GM19025 (cell line): ENCODE measurements around the gene LRRC4.

ENCODE experiments used
- ATAC-seq: cut with Tn5 transposase; IDR thresholded peaks from one replicate; pipeline ENCODE4 v1.9.1; 2021; ENCODE audit warnings: mild to moderate bottlenecking, low read depth, moderate library complexity; ENCODE audit not compliant: unreplicated experiment

LRRC4 gene

DNA sequence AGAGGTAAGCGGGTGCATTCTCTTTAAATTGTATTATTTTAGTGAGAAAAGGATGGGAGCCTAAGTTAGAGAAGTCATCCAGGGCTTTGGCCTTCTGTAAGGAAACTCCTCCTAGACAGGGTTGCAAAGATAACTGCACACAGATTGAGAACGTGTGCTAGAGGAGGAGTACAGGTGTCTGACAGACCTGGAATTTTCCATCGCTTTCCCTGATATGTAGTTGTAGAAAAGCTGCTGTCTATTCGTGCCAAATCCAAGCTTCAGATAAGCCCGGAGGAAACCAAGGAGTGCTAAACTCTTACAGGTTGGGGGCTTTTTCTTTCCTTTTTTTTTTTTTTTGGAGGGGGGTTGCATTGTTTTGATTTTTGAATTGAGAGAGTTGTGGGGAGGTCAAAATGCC, 23.1 kb downstream of the LRRC4 start:
- ATAC-seq, result no peak

DNA sequence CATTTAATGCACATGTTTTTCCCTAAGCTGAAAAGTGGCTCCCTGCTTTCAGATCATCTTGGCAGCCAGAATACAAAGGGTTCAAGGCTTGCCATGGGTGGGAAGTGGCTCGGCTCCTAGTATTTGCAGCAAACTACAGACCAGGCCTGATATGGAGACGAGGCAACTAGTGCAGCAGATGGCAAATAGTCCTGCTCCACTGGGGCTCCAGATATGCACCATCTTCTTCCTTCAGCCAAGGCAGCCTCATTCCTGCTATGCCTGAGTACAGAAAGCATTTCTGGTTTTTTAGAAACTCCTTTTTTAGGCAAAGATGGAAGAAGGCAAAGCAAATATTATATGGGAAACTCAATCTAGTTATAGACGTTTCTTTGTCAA, 23.9 kb downstream of the LRRC4 start:
- no peak for ATAC-seq

DNA sequence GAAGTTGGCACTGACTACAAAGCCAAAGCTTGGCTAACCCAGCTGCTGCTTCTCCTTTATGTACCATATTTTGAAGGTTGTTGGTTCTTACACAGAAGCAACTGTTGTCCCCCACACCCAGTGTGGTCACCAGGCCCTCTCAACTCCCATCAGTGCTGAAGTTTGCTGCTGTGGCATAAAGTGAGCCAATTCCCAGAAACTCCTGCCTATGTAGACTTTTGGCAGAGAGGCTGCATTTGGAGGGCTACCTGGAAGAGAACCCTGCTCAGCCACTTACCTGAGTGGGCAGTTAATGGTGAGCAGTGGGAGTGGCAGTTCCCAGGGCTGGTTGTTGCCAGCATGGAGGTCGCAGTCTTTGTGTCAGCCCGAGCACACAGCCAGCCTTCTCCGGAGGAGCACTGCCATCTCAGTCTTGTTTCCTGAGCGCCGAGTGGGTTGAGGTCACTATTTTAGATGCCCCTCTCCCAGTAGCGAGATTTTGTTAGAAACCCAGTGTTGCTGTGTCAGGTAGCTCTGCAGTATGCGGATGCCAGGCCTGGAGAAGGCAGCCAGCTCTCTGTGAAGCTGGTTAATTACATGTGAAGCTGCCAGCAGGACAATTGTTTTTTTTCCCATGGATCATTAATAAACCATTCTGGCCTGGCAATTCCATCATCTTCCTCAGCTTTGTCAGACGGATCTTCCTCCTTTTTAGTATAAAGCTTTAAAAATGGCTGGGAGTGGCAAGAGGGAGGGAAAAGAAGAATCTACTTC, 24.5 kb downstream of the LRRC4 start:
- ATAC-seq, result no peak

DNA sequence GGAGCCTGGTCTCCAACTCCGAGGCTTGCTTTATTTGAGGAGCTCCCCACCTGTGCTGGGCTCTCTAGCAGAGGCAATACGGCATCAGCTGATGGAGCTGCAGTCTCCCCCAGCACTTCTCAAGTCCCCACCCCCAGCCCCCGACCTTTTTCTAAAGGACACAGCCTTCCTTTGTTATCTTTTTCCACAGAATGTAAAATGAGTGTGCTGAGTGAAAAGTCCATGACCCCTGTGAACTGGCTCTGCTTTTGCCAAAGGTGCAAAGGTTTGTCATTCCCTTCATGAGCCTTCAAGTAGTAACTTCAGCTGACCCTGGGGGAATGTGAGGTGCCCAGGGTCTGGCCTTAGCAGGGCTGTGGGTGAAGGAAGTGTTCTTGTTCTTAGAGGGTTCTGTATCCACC, 25.5 kb downstream of the LRRC4 start:
- no peak for ATAC-seq

DNA sequence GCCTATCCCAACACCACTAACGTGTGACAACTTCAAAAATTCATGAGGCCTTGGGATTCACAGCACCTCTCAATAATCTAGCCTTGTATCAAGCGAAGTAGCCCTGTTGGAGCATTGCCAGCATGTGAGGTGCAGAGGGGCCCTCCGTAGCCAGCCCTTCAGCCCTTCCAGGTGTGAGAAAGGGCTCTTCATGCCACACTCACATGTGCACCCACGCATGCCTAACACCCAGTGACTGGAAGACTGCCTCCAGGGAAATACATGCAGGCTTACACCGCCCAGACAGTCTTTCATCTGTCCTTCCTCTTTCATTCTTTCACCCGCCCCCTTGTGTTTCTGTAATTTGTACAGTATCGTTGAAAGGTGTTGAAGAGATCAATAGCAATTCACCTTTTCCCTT, 26.1 kb downstream of the LRRC4 start:
- ATAC-seq, result no peak

DNA sequence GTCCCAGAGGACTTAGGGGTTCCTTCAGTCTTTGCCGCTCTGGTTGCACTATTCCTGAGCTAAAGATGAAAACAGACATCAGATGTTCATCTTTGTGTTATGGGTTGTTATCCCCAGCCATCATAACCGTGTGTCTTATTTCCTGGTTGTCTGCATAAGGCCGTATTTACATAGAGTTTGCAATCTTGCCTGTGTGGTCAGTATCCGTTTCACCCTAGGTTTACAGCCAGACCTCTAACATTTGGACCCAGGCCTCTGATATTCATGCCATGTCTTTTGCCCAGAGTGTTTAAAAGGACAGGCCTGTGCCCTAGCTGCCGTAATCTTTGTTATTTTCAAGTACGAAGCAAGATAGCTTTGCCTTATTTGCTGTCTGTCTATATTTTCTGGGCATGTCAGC, 26.6 kb downstream of the LRRC4 start:
- ATAC-seq, result no peak

DNA sequence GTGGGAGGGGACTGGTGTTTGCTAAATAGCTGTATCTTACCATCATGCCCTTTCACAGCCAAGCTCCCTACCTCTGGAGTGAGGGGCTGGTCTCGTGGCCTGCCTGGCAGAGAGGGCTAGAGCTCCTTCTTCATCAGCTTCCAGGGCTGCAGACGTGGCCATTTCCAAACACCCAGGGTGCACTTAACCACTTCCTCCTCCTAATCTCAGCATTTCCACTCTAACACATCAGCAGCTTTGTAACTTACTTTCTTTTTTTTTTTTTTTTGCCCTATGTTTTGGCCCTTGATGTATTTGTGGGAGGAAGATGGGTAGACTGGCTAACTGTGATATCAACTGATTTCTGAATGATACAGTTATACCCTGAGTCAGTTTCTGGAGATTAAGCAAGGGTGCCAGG, 27.4 kb downstream of the LRRC4 start:
- no peak for ATAC-seq

DNA sequence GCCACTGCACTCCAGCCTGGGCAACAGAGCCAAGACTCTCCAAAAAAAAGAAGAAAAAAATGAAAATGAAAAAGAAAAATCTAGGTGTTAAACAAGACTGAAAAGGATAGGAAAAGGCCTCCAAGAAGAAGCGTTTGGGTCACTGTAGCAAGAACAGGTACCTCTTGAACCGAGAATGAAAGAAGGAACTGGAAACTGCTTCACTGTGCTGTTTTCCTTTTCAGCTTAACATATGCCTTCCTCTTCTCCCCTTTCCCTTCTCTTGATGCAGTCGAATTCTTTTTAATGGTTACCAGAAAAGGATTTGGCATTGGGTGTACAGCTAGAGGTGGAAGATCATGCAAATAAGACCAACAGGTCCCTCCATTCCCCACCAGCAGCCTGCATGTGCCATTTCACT, 28.1 kb downstream of the LRRC4 start:
- peak; percentile 41 for ATAC-seq

DNA sequence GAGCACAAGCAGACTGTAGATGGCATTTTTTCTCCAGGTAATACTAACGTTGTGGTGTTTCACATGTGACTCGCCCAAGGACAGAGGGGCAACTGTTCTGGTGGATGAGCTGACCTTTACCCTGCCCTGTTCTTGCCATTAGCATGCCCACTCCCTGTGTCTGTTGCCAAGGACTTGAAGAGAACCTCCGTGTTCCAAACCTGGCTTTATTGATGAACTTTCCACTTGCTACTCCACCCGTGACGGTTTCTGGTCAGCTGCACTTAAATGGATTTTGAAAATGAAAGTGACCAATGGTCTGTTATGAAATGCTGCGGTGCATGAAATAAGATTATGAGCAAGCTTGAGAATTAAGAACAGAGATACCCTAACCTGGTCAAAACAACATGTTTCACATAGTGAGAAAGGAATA, 30.4 kb downstream of the LRRC4 start:
- no peak for ATAC-seq

DNA sequence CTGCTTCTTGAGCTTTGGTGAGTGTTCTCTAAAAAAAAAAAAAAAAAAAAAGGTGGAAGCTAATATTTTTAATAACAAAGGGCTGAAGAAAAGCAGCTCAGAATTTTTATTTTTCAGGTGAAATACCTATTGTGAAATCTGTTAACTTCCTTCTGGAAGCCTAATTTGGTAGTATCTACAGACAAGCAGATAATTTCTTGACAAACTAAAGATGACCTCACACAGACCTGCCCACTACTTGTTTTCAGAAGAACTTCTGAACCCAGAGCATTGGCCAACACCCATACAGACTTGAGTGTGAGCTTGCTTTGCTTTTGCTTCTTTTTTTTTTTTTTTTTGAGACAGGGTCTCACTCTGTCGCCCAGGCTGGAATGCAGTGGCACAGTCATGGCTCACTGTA, 31.2 kb downstream of the LRRC4 start:
- ATAC-seq, result no peak

DNA sequence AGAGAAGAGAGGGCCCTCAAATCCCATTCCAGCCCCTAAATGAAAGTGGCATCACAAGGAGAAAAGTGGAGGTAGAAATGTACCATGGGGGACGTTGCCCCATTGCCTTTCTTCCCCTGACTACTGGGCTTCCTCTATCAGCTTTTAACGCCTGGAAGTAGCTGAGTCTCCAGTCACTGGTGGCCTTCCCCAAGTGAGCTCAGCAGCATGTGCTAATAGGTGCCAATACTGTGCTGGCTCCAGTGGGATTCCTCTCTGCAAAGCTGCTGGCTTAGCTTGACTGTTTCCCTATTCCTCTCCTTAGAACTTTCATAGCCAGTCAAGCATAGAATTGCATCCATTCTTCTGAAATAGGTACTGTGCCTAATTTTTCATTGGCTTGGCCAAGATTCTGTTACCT, 32.6 kb downstream of the LRRC4 start:
- no peak for ATAC-seq

DNA sequence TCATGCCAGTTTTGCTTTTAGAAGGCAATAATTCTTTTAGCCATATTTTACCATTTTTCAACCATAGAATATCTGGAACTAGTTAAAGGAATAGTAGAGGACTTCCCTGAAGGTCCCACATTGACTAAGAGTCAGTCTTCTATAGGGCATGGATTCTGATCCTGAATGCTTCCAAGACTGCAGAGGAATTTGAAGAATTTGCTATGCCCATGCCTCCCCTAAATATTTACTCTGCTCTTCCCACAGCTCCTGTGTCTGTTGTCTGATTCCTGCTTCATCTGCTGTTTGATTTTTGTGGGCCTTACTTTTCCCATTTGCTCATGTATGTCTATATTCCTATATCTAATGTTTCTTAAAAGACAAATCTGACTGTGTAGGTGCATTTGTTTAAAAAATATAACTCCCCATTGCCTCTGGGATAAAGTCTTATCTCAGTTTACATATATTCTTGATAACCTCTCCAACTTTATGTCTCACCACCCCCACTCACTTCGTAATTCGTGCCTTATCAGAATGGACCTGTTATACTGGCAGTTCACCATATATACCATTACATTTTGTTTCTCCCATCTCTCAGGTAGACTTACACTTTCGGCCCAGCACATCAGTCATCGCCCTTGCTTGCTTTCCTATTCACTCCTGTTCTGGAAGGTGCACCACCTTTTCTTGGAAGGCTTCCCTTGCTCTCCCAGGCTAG, 33.9 kb downstream of the LRRC4 start:
- ATAC-seq, result no peak

DNA sequence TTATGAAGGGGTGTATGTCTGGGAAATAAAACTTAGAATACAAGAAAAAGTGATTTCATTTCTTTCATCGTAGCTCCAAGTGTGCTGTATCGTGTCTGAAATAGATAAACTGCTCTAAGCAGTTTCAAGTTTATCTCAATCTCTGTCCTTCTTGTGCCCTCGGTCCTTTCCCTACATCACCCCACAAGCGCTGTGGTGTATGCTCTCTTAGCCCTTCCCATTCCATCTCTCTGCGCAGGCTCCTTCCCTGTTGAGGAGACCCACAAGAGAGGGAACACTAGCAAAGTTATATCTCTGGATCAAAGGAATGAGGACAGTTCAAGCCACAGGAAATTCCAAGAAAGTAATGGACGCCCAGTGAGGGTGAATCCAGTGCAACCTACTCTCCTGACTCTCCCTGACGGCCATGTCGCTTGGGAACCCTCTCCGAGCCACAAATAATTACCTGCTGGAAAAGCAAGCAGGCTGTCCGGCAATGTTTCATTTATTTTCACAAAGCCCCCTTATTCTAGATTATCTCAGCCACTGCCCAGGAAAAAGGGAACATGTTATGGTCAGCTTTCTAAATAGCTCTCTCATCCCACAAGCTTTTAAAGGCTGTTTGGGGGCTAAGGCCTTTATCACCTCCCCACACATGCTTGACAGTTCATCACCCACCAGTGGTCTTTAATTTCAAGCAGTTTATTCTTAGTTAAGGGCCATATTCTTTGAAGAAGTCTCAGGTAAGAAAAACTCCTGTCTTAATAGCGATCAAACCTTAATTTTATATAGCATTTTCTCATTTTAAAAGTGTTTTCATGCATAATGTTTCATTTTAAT, 34.8 kb downstream of the LRRC4 start:
- ATAC-seq, result no peak

DNA sequence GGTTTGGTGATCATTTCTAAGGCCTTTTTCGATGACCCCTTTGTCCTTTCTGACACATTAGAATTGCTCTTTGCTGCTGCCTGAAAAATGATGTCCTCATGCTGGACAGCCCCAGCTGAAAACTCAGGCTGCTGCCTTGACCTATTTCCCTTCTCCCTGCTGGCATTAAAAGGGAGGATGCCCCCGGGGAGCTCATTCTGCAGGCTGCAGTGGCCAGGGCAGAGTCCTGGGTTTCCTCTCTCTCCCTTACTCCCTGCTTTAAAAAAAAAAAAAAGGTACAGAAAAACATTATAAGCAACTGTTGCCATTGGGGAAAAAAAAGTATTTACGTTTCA, 35.4 kb downstream of the LRRC4 start:
- ATAC-seq, result no peak

DNA sequence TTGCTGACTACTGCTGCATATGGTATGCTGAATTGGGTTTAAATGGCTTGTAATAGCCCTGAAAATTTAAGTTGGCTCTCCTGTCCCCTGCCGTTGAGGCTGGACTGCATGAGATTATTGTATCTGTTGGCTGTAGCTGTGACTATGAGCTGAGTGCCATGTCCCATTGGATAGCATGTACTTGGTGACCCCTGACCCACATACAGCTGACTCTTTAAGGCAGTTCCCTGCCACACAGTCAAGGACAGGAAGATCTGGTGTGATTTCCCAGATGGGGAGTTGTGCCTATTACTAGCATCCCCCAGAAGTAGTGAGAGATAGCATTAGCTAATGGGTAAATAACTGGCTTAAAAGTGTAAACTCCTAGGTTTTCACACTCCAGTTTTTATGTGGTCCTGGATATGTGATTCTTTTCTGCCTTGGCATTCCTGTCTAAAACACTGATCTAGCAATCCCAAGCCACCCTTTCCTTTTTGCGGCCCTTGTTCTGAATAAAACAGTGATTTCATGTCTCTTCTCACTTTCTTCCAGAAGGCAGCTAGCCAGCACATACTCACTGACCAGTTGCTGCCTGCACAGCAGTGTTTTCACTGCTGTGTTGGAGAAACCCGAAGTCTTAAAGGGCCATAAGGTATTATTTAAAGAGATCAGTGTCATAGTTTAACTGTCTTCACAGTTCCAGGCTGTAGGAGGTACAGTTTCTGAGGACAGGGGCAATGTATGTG, 35.9 kb downstream of the LRRC4 start:
- no peak for ATAC-seq

DNA sequence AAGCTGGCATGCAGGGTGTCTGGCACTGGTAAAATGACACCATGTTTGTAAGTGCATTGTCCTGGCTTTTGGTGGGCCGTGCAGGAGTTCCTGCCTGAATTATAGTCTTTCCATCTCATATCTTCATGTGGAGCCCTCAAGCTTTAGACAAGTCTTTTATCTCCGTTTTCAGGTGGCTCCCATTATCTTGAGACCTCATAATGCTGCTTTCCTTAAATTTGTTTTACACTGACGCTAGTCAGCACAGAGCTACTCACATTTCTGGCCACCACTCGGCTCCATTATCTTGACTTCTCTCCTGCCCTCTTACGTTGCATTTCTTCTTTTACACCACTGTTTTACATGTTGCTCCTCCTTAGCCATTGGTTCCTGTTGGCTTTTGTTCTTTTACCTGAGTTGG, 37.2 kb downstream of the LRRC4 start:
- no peak for ATAC-seq

DNA sequence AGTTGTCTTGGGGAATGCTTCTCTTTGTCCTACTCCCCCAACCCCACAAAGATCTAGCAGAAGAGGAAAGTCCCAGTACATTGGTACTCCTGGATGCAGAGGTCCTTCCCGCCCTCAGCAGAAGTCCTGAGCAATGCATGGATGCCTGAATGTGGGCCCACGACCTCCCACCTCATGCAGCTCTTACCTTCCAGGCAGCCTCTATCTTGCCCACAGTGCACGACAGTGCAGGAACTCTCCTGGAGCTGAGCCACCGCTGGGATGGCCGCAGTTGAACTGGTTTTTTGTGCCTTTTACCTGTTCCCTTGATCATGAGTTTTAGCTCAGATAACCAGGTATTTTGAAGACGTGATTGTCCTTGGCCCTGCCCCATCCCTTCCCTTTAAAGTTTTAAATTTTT, 37.9 kb downstream of the LRRC4 start:
- ATAC-seq, result no peak

DNA sequence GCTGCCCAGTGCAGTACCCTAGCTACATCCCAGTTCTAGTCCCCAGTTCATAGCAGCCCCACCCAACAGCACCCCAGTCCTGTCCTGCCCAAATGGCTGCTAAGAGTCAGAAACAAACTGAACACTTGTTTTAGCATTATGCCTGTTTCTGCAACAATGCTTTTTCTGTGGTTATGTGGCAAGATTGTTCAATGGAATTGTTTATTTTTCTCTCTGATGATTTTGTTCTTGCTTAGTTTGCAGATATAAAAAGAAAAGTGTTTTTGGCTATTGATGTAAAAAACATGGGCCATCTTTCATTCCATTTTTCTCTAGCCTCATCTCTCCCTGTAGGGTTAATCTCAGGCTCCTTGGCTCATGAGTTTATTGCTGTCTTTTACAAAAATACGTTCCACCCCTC, 42.5 kb downstream of the LRRC4 start:
- no peak for ATAC-seq

DNA sequence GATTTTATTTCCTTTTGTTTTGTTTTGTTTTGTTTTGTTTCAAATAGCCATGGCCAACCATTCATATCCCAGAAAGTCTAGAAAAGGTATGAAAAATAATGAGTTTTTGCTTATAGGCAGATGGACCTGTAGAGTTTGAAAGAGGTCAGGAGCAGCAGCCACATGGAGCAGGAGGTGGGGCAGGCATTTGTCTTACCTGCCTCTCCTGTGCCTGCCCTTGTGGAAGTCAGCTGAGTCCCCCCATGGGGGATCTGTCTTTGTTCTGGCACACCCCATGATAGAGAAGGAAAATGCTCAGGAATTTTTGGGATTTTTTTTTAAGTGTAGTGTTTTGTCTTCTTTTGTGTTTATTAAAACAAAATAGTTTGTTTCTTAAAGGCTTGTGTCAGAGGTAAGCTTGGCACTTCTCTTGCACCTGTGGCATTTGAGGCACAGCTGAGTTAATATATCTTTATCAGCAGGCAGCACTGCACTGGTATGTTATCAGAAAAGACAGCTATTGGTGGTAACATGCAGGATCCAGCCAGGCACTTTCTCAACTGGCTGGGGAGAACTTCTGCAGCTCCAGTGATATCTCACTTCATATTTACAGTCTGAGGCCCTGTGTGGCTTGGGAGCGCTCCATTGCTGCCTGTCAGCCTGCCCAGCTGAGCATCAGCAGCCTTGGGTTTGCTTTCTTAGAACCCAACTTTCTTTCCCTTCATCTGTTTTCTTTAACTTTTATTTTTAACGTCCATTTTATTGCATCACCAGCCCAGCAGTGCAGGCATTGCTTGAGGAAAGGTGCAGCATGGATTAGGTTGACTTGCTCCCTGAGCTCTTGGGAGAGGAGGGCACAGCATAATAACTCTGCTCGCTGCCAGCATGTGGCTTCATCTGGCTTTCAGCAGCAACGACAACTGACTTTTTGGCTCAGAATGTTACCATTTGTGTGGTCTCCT, 44.4 kb downstream of the LRRC4 start:
- no peak for ATAC-seq

DNA sequence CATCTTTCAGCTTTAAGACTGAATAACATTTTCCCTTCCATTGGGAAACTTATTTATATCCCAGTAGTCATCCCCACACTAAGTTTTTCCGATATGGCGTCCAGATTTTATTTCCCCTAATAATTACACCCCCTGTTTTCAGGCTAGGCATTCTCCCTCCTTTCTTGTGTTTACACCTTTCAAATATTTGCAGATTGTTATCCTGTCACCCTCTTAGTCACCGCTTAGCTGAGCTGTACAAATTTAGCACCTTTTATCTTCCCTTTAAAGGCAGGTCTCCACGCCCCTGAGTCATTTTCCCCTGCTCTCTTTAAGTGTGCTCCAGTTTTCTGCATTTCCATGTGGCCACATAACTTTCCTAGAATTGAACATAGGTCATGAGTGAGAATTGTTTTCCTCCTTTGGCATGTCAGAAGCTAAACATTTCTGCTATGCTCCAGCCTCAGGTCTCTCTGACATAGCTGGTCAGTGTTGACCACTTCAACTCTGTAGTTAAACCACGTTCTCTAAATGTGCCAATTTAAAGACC, 47.4 kb downstream of the LRRC4 start:
- ATAC-seq, result no peak
